ENCODE measurements around the gene DHRS4. TPM values are rescaled to one million over a fixed set of nuclear protein-coding genes. Genes with fewer than 3 reads are reported as not detected.
"Not testable (repeated sequence)": the region's sequence is repeated elsewhere in the genome, so short reads cannot be mapped to it uniquely, and the experiment has no call there.

Gene DHRS4
- total and polyA plus RNA-seq, 2 of the 13 experiments (the other 11 are each of a cell fraction or from before 2014, with no cell fraction given), result 23.9 to 45.1 TPM

GRCh38 chr14:23981951-23982813 is 28.6 kb downstream of the DHRS4 start (continued):
- not testable (repeated sequence) for TF ChIP-seq LCORL (IDR thresholded peaks at IDR 0.05)
- peak; percentile 74; the same call in 1 of the 2 replicates for TF ChIP-seq LCORL (CRISPR knock-in tag; IDR thresholded peaks at IDR 0.05)
- TF ChIP-seq MLX (CRISPR knock-in tag; IDR thresholded peaks at IDR 0.05), result 0 out of 2 replicates have a peak, but pooled peaks have one; percentile 26
- peak; percentile 94 for TF ChIP-seq TARDBP (CRISPR knock-in tag; IDR thresholded peaks at IDR 0.05)
- peak; percentile 73 for TF ChIP-seq ELF3 (CRISPR knock-in tag; IDR thresholded peaks at IDR 0.05)
- TF ChIP-seq DRAP1 (CRISPR knock-in tag; IDR thresholded peaks at IDR 0.05), result peak; percentile 75; the same call in 1 of the 2 replicates
- peak; percentile 92 for TF ChIP-seq PPARG (CRISPR knock-in tag; conservative IDR thresholded peaks at IDR 0.05)
- peak; percentile 76 for TF ChIP-seq MYC (CRISPR knock-in tag; IDR thresholded peaks at IDR 0.05; ENCODE audit: borderline replicate concordance)
- peak; percentile 16; the same call in 1 of the 2 replicates for TF ChIP-seq PHF21A (CRISPR knock-in tag; IDR thresholded peaks at IDR 0.05)
- TF ChIP-seq ZFY (CRISPR knock-in tag; IDR thresholded peaks at IDR 0.05), result peak; percentile 20; the same call in 1 of the 2 replicates
- TF ChIP-seq ZNF629 (CRISPR knock-in tag; conservative IDR thresholded peaks at IDR 0.05), result peak; percentile 40; the same call in 1 of the 2 replicates
- 0 out of 2 replicates have a peak, but pooled peaks have one; percentile 24 for TF ChIP-seq CHCHD3 (CRISPR knock-in tag; IDR thresholded peaks at IDR 0.05)
- 0 out of 2 replicates have a peak, but pooled peaks have one; percentile 17 for TF ChIP-seq JUN (CRISPR knock-in tag; IDR thresholded peaks at IDR 0.05)
- TF ChIP-seq MEF2D (CRISPR knock-in tag; IDR thresholded peaks at IDR 0.05), result 0 out of 2 replicates have a peak, but pooled peaks have one; percentile 47
- TF ChIP-seq ETV5 (CRISPR knock-in tag; IDR thresholded peaks at IDR 0.05; ENCODE audit: borderline replicate concordance), result peak; percentile 52; the same call in 1 of the 2 replicates
- 0 out of 2 replicates have a peak, but pooled peaks have one; percentile 51 for TF ChIP-seq TFDP2 (CRISPR knock-in tag; IDR thresholded peaks at IDR 0.05)
- peak; percentile 93 for TF ChIP-seq GATAD2A (CRISPR knock-in tag; IDR thresholded peaks at IDR 0.05)
- peak; percentile 77; the same call in 1 of the 2 replicates for TF ChIP-seq ARNTL (CRISPR knock-in tag; IDR thresholded peaks at IDR 0.05)
- 0 out of 2 replicates have a peak, but pooled peaks have one; percentile 32 for TF ChIP-seq AKAP8 (CRISPR knock-in tag; IDR thresholded peaks at IDR 0.05)
- TF ChIP-seq KDM6A (CRISPR knock-in tag; IDR thresholded peaks at IDR 0.05; ENCODE audit: low read depth), result peak; percentile 83
- TF ChIP-seq HOXD1 (CRISPR knock-in tag; IDR thresholded peaks at IDR 0.05), result peak; percentile 31; the same call in 1 of the 2 replicates
- TF ChIP-seq WIZ (CRISPR knock-in tag; IDR thresholded peaks at IDR 0.05), result peak; percentile 6; the same call in 1 of the 2 replicates
- TF ChIP-seq ZBED4 (CRISPR knock-in tag; IDR thresholded peaks at IDR 0.05; ENCODE audit: borderline replicate concordance), result peak; percentile 35; the same call in 1 of the 2 replicates
- TF ChIP-seq SAFB2 (CRISPR knock-in tag; IDR thresholded peaks at IDR 0.05; ENCODE audit: borderline replicate concordance, low read depth), result peak; percentile 47; the same call in 1 of the 2 replicates
- TF ChIP-seq KDM3A (CRISPR knock-in tag; IDR thresholded peaks at IDR 0.05; ENCODE audit: low read depth), result peak; percentile 48; the same call in 1 of the 2 replicates
- TF ChIP-seq DMAP1 (CRISPR knock-in tag; IDR thresholded peaks at IDR 0.05), result peak; percentile 79
